Neural cell (in vitro differentiated cells): ENCODE data around the gene HEMK1. TPM values are rescaled to one million over a fixed set of nuclear protein-coding genes. Genes with fewer than 3 reads are reported as not detected.

Experiments
- H2AFZ ChIP-seq: fragments of 200-600, 300-800 bp; sonication (generic), shearing (Covaris generic); 2 replicates; pipeline ENCODE4 v1.6.0; 2014; ENCODE audit warnings: low read depth, mild to moderate bottlenecking, antibody characterized with exemption, low read length, moderate library complexity
- H3F3A ChIP-seq: fragments of 200-600 bp; shearing (Covaris generic); 2 replicates; pipeline ENCODE4 v1.6.1; 2016; ENCODE audit warnings: mild to moderate bottlenecking, moderate library complexity, mixed read lengths, antibody characterized with exemption, low read length; ENCODE audit not compliant: insufficient read depth, poor library complexity, severe bottlenecking
- H3K27ac ChIP-seq: fragments of 200-600, 300-800 bp; sonication (generic), shearing (Covaris generic); 2 replicates; pipeline ENCODE4 v1.5.1; 2014; ENCODE audit warnings: mild to moderate bottlenecking, low read length, moderate library complexity
- H3K27me3 ChIP-seq: fragments of 300-800, 200-600 bp; sonication (generic), shearing (Covaris generic); 2 replicates; pipeline ENCODE4 v1.6.0; 2014; ENCODE audit warnings: mild to moderate bottlenecking, low read depth, low read length, moderate library complexity; ENCODE audit not compliant: insufficient read depth
- H3K36me3 ChIP-seq: fragments of 300-800, 200-600 bp; sonication (generic), shearing (Covaris generic); 2 replicates; pipeline ENCODE4 v1.5.1; 2014; ENCODE audit warnings: mild to moderate bottlenecking, antibody characterized with exemption, low read length, moderate library complexity; ENCODE audit not compliant: insufficient read depth
- H3K4me2 ChIP-seq: fragments of 300-800, 200-600 bp; sonication (generic), shearing (Covaris generic); 2 replicates; pipeline ENCODE4 v1.6.0; 2014; ENCODE audit warnings: mild to moderate bottlenecking, low read length
- H3K4me3 ChIP-seq: fragments of 300-800, 200-600 bp; sonication (generic), shearing (Covaris generic); 2 replicates; pipeline ENCODE4 v1.5.1; 2014; ENCODE audit warnings: mild to moderate bottlenecking, low read length, moderate library complexity
- H3K79me2 ChIP-seq: fragments of 200-600 bp; shearing (Covaris generic); replicated peaks from 2 replicates; pipeline ENCODE4 v1.6.0; 2014; ENCODE audit warnings: mild to moderate bottlenecking, low read length, moderate library complexity; ENCODE audit not compliant: insufficient read depth
- H3K9ac ChIP-seq: fragments of 300-800, 200-600 bp; sonication (generic), shearing (Covaris generic); 2 replicates; pipeline ENCODE4 v1.6.1; 2016; ENCODE audit warnings: mild to moderate bottlenecking, low read length, mixed read lengths
- H3K9me2 ChIP-seq: fragments of 200-600 bp; shearing (Covaris generic); 2 replicates; pipeline ENCODE4 v1.6.1; 2016; ENCODE audit warnings: mild to moderate bottlenecking, low read length, mixed read lengths; ENCODE audit not compliant: insufficient read depth
- H3K9me3 ChIP-seq: fragments of 200-600, 300-800 bp; sonication (generic), shearing (Covaris generic); 2 replicates; pipeline ENCODE4 v1.6.1; 2016; ENCODE audit warnings: mild to moderate bottlenecking, mixed run types, low read length, moderate library complexity, mixed read lengths
- H4K20me1 ChIP-seq: fragments of 200-600 bp; shearing (Covaris generic); 2 replicates; pipeline ENCODE4 v1.6.1; 2016; ENCODE audit warnings: mild to moderate bottlenecking, mixed run types; ENCODE audit not compliant: insufficient read depth
- CTCF ChIP-seq: fragments of 450-650 bp; IDR thresholded peaks from 2 replicates; pipeline ENCODE4 v1.5.1; 2014; ENCODE audit warnings: antibody characterized with exemption, mild to moderate bottlenecking, moderate library complexity; ENCODE audit not compliant: poor library complexity, severe bottlenecking
- EP300 ChIP-seq: fragments of 450-650 bp; conservative IDR thresholded peaks from 2 replicates; pipeline ENCODE4 v1.6.1; 2014; ENCODE audit warnings: antibody characterized with exemption, mild to moderate bottlenecking, moderate library complexity; ENCODE audit not compliant: poor library complexity, severe bottlenecking
- EZH2 ChIP-seq: fragments of 200-600, 300-800 bp; shearing (Covaris generic), sonication (generic); IDR thresholded peaks from 2 replicates; pipeline ENCODE4 v1.6.1; 2014; ENCODE audit warnings: antibody characterized with exemption, low read length, borderline replicate concordance, mild to moderate bottlenecking; ENCODE audit not compliant: insufficient read depth, poor library complexity, severe bottlenecking
- MXI1 ChIP-seq: fragments of 450-650 bp; conservative IDR thresholded peaks from 2 replicates; pipeline ENCODE4 v1.6.1; 2014; ENCODE audit warnings: antibody characterized with exemption, mild to moderate bottlenecking; ENCODE audit not compliant: poor library complexity, severe bottlenecking
- POLR2AphosphoS5 ChIP-seq: IDR thresholded peaks from 2 replicates; pipeline ENCODE4 v1.6.1; 2012
- RAD21 ChIP-seq: fragments of 450-650 bp; conservative IDR thresholded peaks from 2 replicates; pipeline ENCODE4 v1.6.1; 2014; ENCODE audit warnings: antibody characterized with exemption, mild to moderate bottlenecking, moderate library complexity
- REST ChIP-seq: IDR thresholded peaks from 2 replicates; pipeline ENCODE4 v1.6.1; 2012; ENCODE audit warnings: borderline replicate concordance
- SMC3 ChIP-seq: fragments of 450-650 bp; conservative IDR thresholded peaks from 2 replicates; pipeline ENCODE4 v1.6.1; 2014; ENCODE audit warnings: antibody characterized with exemption, mild to moderate bottlenecking, moderate library complexity; ENCODE audit not compliant: poor library complexity
- TAF1 ChIP-seq: IDR thresholded peaks from 2 replicates; pipeline ENCODE4 v1.6.1; 2012; ENCODE audit warnings: low read depth
- polyA plus RNA-seq: library from polyadenylated mRNA; depleted of rRNA; stranded (reverse); fragments of >200 nt; gene quantifications from 2 replicates; pipeline ENCODE4 v1.2.3, GENCODE V29; 2014

HEMK1 gene
- polyA plus RNA-seq, 1 donor from 2014 or later: 24.4 TPM

GRCh38 chr3:50557915-50558314, 11.4 kb upstream of the HEMK1 start:
- no peak overlapping the region for H3K27ac ChIP-seq
- no peak overlapping the region for H3K9ac ChIP-seq
- no peak overlapping the region for H3K4me3 ChIP-seq
- no peaks in the 10 kb centered on the region for H3K9me3 ChIP-seq
- H2AFZ ChIP-seq: no peak overlapping the region
- no peaks in the 10 kb centered on the region for H3K9me2 ChIP-seq
- H3F3A ChIP-seq: no peaks in the 10 kb centered on the region
- H4K20me1 ChIP-seq: no peaks in the 10 kb centered on the region
- H3K27me3 ChIP-seq: no peaks in the 10 kb centered on the region
- no peaks in the 10 kb centered on the region for H3K36me3 ChIP-seq
- no peak overlapping the region for H3K4me2 ChIP-seq
- no peaks in the 10 kb centered on the region for H3K79me2 ChIP-seq
- TF ChIP-seq POLR2AphosphoS5 (no peak), EP300 (no peak), MXI1 (no peak), SMC3 (no peak)

GRCh38 chr3:50559702-50560101, 9.6 kb upstream of the HEMK1 start:
- no peaks in the 10 kb centered on the region for H3K9me2 ChIP-seq
- H3K79me2 ChIP-seq: no peaks in the 10 kb centered on the region
- no peak overlapping the region for H3K4me2 ChIP-seq
- H3K4me3 ChIP-seq: no peak overlapping the region
- no peak overlapping the region for H2AFZ ChIP-seq
- TF ChIP-seq MXI1: no peak
- no peak for TF ChIP-seq EP300
- TF ChIP-seq SMC3: no peak
- no peak for TF ChIP-seq EZH2
- no peak for TF ChIP-seq REST
- no peak for TF ChIP-seq POLR2AphosphoS5
- no peak for TF ChIP-seq RAD21
- TF ChIP-seq CTCF: no peak
- no peak for TF ChIP-seq TAF1
- no peaks in the 10 kb centered on the region for H3K36me3 ChIP-seq
- no peaks in the 10 kb centered on the region for H3K9me3 ChIP-seq
- no peaks in the 10 kb centered on the region for H3F3A ChIP-seq
- no peak overlapping the region for H3K9ac ChIP-seq
- no peaks in the 10 kb centered on the region for H3K27me3 ChIP-seq
- H4K20me1 ChIP-seq: no peaks in the 10 kb centered on the region
- no peak overlapping the region for H3K27ac ChIP-seq

GRCh38 chr3:50562861-50563260, 6.5 kb upstream of the HEMK1 start:
- Histone ChIP-seq H3K4me2 (no peak overlapping the region), H3K79me2 (no peaks in the 10 kb centered on the region), H4K20me1 (no peaks in the 10 kb centered on the region), H3K27ac (no peak overlapping the region), H3K36me3 (no peaks in the 10 kb centered on the region), H3K9me3 (no peaks in the 10 kb centered on the region), H3F3A (no peaks in the 10 kb centered on the region), H3K27me3 (no peaks in the 10 kb centered on the region), H3K9ac (no peak overlapping the region), H3K4me3 (no peak overlapping the region), H2AFZ (no peak overlapping the region), H3K9me2 (no peaks in the 10 kb centered on the region)
- TF ChIP-seq MXI1: no peak
- no peak for TF ChIP-seq SMC3
- no peak for TF ChIP-seq REST
- no peak for TF ChIP-seq EP300
- TF ChIP-seq RAD21: no peak
- TF ChIP-seq EZH2: no peak
- no peak for TF ChIP-seq TAF1
